Fibroblast of lung (primary cell): Measurements from ENCODE around the gene ASIC4.

Experiments
- EZH2 ChIP-seq: IDR thresholded peaks from 2 replicates; pipeline ENCODE4 v1.5.1; 2012; ENCODE audit warnings: low read length, control low read depth, mild to moderate bottlenecking; ENCODE audit errors: missing control alignments
- TF ChIP-seq, protein P1 (sequence below), 2 donors: IDR thresholded peaks in 1 of 2; conservative IDR thresholded peaks in 1 of 2; 1 replicate in 1 of 2; 2 replicates in 1 of 2; pipeline ENCODE4 v1.5.1; 2011 to 2012; ENCODE audit warnings: low read length in 2 of 2, control low read depth in 1 of 2, inconsistent platforms in 1 of 2, low read depth in 1 of 2, mild to moderate bottlenecking in 1 of 2

GRCh38 chr2:219576505-219577388 lies 62.5 kb downstream of the ASIC4 start:
- TF ChIP-seq, protein P1, sequence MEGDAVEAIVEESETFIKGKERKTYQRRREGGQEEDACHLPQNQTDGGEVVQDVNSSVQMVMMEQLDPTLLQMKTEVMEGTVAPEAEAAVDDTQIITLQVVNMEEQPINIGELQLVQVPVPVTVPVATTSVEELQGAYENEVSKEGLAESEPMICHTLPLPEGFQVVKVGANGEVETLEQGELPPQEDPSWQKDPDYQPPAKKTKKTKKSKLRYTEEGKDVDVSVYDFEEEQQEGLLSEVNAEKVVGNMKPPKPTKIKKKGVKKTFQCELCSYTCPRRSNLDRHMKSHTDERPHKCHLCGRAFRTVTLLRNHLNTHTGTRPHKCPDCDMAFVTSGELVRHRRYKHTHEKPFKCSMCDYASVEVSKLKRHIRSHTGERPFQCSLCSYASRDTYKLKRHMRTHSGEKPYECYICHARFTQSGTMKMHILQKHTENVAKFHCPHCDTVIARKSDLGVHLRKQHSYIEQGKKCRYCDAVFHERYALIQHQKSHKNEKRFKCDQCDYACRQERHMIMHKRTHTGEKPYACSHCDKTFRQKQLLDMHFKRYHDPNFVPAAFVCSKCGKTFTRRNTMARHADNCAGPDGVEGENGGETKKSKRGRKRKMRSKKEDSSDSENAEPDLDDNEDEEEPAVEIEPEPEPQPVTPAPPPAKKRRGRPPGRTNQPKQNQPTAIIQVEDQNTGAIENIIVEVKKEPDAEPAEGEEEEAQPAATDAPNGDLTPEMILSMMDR (conservative IDR thresholded peaks at IDR 0.05 in 1 of 2, IDR thresholded peaks at IDR 0.05 in 1 of 2; ENCODE audit: low read depth in 1 of 2, low read length in 2 of 2) = no peak
- no peak for TF ChIP-seq EZH2
